ENCODE measurements around the gene CEP112. TPM values are rescaled to one million over a fixed set of nuclear protein-coding genes. Genes with fewer than 3 reads are reported as not detected.

Gene CEP112
- total and polyA plus RNA-seq, 10 of the 15 experiments (the other 5 are each of a cell fraction or from before 2014, with no cell fraction given) = 0.11 to 3.8 (median 0.32) TPM; not detected in 1

GRCh38 chr17:65699459-65699858 is 492.5 kb downstream of the CEP112 start (continued):
- no peak for TF ChIP-seq RCOR1 (conservative IDR thresholded peaks at IDR 0.05; ENCODE audit: low read depth, low read length)
- TF ChIP-seq REST (IDR thresholded peaks at IDR 0.05; ENCODE audit: low read depth, low read length) = no peak
- no peak for TF ChIP-seq RELB (IDR thresholded peaks at IDR 0.05; ENCODE audit: low read depth)

- no peak overlapping the region for H3K9ac ChIP-seq (ENCODE audit: control insufficient read depth, insufficient read depth, low read length)
- WGBS (ENCODE audit: insufficient coverage, insufficient replicate concordance, low lambda C conversion rate, missing lambda C conversion rate) = 27% methylated on average over 11 of the region's 11 CpGs
- DNase-seq (ENCODE audit: low read depth, low spot score) = no peak
- no peaks in the 10 kb centered on the region for H4K20me1 ChIP-seq (ENCODE audit: control insufficient read depth, insufficient read depth)
- H3K4me3 ChIP-seq = no peak overlapping the region
- no peaks in the 10 kb centered on the region; a peak in 1 of 4 replicates for H3K27me3 ChIP-seq (replicated peaks in 1 of 2; ENCODE audit: control insufficient read depth in 2 of 2, insufficient read depth in 2 of 2, low read length in 1 of 2)
- no peak for ATAC-seq
- in situ Hi-C loops (cut with MboI) = no loop called here
- no peak for FAIRE-seq
- RAD21 ChIA-PET (ENCODE audit: unreplicated experiment) = no interaction called here
- POLR2A ChIA-PET = no interaction called here
- SMC1A ChIA-PET (ENCODE audit: uncharacterized antibody, unreplicated experiment) = interaction anchor here (0.6 kb wide), 1 partner anchor 63 kb away, joined by 3 read pairs; no protein-coding TSS in a partner anchor
- H3K9me3 ChIP-seq (replicated peaks; ENCODE audit: control insufficient read depth, insufficient read depth, low read length) = no peaks in the 10 kb centered on the region
- no peaks in the 10 kb centered on the region for H3K36me3 ChIP-seq (ENCODE audit: control insufficient read depth in 2 of 2, insufficient read depth in 2 of 2, low read length in 1 of 2)
- H3K4me1 ChIP-seq (ENCODE audit: control insufficient read depth, insufficient read depth, low read length) = no peaks in the 10 kb centered on the region
- H3K4me2 ChIP-seq (ENCODE audit: control insufficient read depth, insufficient read depth) = no peak overlapping the region
- no peaks in the 10 kb centered on the region for H3K79me2 ChIP-seq (ENCODE audit: control insufficient read depth, insufficient read depth, low read length)
- CTCF ChIA-PET = interaction anchor here (0.6 kb wide), 1 partner anchor 1796 kb away, joined by 3 read pairs; no protein-coding TSS in a partner anchor
- BruUV-seq (replicated peaks) = no TSS peak
- H2AFZ ChIP-seq (ENCODE audit: control insufficient read depth, low read depth, low read length) = no peak overlapping the region
- intact Hi-C loops (cut with micrococcal nuclease; ENCODE audit: unreplicated experiment) = no loop called here
- no peak overlapping the region for H3K27ac ChIP-seq (ENCODE audit: control insufficient read depth, insufficient read depth)
- no peak for TF ChIP-seq CREM (IDR thresholded peaks at IDR 0.05; ENCODE audit: low read depth)
- TF ChIP-seq RBBP5 (conservative IDR thresholded peaks at IDR 0.05) = no peak
- TF ChIP-seq RELB (IDR thresholded peaks at IDR 0.05; ENCODE audit: low read depth) = no peak
- TF ChIP-seq TCF12 (IDR thresholded peaks at IDR 0.05; ENCODE audit: low read depth, low read length) = no peak
- no peak for TF ChIP-seq YBX1 (IDR thresholded peaks at IDR 0.05)
- TF ChIP-seq, protein P1, sequence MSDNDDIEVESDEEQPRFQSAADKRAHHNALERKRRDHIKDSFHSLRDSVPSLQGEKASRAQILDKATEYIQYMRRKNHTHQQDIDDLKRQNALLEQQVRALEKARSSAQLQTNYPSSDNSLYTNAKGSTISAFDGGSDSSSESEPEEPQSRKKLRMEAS (IDR thresholded peaks at IDR 0.05; ENCODE audit: low read depth, low read length) = no peak
- no peak for TF ChIP-seq SP1 (IDR thresholded peaks at IDR 0.05; ENCODE audit: low read depth, low read length)
- TF ChIP-seq, protein P2, sequence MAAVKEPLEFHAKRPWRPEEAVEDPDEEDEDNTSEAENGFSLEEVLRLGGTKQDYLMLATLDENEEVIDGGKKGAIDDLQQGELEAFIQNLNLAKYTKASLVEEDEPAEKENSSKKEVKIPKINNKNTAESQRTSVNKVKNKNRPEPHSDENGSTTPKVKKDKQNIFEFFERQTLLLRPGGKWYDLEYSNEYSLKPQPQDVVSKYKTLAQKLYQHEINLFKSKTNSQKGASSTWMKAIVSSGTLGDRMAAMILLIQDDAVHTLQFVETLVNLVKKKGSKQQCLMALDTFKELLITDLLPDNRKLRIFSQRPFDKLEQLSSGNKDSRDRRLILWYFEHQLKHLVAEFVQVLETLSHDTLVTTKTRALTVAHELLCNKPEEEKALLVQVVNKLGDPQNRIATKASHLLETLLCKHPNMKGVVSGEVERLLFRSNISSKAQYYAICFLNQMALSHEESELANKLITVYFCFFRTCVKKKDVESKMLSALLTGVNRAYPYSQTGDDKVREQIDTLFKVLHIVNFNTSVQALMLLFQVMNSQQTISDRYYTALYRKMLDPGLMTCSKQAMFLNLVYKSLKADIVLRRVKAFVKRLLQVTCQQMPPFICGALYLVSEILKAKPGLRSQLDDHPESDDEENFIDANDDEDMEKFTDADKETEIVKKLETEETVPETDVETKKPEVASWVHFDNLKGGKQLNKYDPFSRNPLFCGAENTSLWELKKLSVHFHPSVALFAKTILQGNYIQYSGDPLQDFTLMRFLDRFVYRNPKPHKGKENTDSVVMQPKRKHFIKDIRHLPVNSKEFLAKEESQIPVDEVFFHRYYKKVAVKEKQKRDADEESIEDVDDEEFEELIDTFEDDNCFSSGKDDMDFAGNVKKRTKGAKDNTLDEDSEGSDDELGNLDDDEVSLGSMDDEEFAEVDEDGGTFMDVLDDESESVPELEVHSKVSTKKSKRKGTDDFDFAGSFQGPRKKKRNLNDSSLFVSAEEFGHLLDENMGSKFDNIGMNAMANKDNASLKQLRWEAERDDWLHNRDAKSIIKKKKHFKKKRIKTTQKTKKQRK (IDR thresholded peaks at IDR 0.05; ENCODE audit: low read depth, low read length) = no peak
These were observed 493.4 kb downstream of the CEP112 start for GRCh38 chr17:65698381-65699061.

Data from GM12878 (cell line).